ENCODE results near the gene TRIM24.

Gene TRIM24

GRCh38 chr7:138538997-138539644, 79.1 kb downstream of the TRIM24 start:
- no peak for DNase-seq (ENCODE audit: low read depth)

- no peak for DNase-seq (ENCODE audit: low read depth)
These were observed 82.1 kb downstream of the TRIM24 start for GRCh38 chr7:138542183-138542582.

GRCh38 chr7:138543739-138544138, 83.7 kb downstream of the TRIM24 start:
- DNase-seq (ENCODE audit: low read depth), result no peak

DNA sequence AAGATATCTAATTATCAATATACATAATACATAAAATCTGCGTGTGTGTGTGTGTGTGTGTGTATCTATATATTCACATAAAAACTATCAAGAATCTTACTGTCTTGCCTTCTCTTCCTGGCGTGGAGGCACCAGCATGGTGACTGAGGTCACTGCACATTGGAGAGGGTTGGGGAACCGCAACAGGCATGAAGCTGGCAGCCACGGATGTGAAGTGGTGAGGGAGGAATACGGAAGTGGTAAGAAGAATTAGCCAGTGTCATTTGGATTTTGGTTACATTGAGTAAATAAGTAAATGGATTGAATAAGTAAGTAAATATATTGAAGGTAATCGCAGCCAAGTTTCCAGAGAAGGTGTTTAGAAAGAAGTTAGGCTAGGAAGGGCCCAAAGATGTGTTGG, 85.1 kb downstream of the TRIM24 start:
- no peak for DNase-seq (ENCODE audit: low read depth)

DNA sequence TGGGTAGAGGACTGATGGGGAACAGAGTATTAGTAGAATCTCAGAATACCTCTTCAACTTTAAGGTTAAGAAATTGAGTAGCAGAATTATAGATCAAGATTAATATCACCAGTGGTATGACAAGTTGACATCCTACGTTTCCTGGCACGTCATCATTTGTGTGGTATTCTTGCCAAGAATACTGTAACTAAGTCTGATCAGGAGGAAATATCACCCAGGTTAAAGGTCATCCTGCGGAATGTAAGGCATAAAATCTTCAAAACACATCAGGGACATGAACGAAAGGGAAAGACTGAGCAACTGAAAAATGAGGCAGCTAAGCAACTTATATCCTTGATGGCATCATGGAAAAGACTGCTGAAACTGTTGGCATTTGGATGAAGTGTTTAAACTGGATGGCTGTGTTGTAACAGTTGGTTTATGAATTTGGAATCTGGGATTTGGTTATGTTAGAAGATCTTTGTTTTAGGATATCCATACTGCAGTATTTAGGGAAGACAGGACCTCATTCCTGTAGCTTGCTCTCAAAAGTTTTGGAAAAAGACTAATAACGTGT, 86.1 kb downstream of the TRIM24 start:
- DNase-seq (ENCODE audit: low read depth), result no peak

GRCh38 chr7:138546829-138547228, 86.8 kb downstream of the TRIM24 start:
- no peak for DNase-seq (ENCODE audit: low read depth)

DNA sequence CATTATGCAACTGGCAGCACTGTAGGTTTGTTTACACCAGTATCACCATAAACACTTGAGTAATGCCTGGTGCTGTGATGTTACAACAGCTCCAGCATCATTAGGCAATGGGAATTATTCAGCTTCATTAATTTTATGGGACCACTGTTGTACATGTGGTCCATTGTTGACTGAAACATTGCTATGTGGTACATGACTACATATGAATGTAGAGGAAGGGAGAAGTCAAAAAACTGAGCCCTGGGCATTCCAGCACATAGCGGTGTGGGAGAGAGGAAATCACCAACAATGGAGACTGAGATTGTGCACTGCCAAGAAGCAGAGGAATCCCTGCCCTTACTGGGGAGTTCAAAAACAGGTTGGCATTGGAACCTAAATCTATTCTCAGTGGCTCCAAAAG, 89.0 kb downstream of the TRIM24 start:
- no peak for DNase-seq (ENCODE audit: low read depth)

GRCh38 chr7:138550337-138550736, 90.3 kb downstream of the TRIM24 start:
- DNase-seq (ENCODE audit: low read depth), result no peak

DNA sequence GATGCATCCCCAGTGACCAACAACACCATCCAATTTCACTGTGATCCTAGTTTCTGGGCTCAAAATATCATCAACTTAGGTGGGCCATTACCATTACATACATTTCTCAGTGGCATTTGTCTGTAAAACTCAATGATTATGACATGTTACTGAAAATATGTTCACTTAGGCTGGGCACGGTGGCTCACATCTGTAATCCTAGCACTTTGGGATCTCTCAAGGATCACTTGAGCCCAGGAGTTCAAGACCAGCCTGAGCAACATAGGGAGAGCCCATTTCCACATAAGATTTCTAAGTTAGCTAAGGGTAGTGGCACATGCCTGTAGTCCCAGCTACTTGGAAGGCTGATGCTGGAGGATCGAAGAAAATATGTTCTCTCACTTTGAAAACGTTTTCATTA, 91.0 kb downstream of the TRIM24 start:
- no peak for DNase-seq (ENCODE audit: low read depth)

DNA sequence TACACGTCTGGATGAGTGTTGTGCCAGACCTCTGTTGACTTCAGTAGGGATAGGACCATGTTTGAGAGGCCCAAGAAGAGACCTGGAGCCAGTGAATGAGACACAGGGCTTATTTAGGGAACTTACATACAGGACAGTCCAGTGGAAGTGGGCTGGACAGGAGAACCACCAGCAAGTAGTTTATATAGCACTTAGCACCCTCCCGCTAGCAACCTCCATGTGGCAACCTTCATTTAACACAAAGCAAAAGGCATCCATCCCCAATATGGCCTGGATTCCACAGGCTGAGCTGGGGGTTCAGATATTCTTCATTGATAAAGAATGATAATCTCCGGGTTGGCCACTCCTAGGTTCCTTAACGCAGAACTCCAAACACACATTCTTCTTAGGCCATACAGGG, 93.7 kb downstream of the TRIM24 start:
- no peak for DNase-seq (ENCODE audit: low read depth)

GRCh38 chr7:138554674-138555073, 94.6 kb downstream of the TRIM24 start:
- DNase-seq (ENCODE audit: low read depth), result no peak

- no peak for DNase-seq (ENCODE audit: low read depth)
These were observed 95.6 kb downstream of the TRIM24 start for GRCh38 chr7:138555684-138556083.

GRCh38 chr7:138556771-138557484, 96.9 kb downstream of the TRIM24 start:
- DNase-seq (ENCODE audit: low read depth), result no peak

DNA sequence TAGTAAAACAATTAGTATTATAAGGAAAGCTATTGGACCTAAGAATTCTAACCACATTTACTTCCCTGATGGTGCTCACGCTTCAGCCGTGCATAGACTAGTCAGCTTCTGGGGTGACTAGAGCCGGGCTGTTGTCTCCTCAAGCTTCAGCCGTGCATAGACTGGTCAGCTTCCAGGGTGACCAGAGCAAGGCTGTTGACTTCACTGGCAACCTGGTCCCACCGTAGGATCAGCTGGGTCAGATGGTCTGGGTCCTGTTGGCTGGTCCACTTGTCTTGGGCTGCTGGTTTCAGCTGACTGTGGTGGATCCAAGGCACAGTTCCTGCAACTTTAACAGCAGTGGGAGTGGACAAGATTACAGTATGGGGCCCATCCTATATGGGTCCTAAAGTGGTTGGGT, 99.4 kb downstream of the TRIM24 start:
- no peak for DNase-seq (ENCODE audit: low read depth)

- no peak for DNase-seq (ENCODE audit: low read depth)
These were observed 103.7 kb downstream of the TRIM24 start for GRCh38 chr7:138563808-138564207.

DNA sequence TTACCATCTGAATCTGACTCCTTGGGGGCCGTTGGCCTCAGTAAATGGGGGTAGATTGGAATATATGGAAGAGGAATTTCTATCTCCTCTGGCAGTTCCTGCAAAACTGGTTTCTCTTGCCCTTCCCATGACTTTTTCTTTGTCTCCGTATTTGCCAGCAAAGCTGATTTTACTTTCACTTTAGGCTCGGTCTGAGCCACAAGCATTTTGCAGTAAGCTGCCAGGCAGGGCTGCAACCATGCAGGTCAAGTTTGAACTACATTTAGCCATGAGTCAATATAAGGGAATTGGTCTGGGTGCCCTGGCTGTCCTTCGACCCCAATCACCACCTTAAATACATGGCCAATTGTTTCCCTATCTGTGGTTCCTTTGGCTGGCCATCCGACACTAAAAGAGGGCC, 104.3 kb downstream of the TRIM24 start:
- DNase-seq (ENCODE audit: low read depth), result no peak

- no peak for DNase-seq (ENCODE audit: low read depth)
These were observed 105.0 kb downstream of the TRIM24 start for GRCh38 chr7:138565071-138565450.

DNA sequence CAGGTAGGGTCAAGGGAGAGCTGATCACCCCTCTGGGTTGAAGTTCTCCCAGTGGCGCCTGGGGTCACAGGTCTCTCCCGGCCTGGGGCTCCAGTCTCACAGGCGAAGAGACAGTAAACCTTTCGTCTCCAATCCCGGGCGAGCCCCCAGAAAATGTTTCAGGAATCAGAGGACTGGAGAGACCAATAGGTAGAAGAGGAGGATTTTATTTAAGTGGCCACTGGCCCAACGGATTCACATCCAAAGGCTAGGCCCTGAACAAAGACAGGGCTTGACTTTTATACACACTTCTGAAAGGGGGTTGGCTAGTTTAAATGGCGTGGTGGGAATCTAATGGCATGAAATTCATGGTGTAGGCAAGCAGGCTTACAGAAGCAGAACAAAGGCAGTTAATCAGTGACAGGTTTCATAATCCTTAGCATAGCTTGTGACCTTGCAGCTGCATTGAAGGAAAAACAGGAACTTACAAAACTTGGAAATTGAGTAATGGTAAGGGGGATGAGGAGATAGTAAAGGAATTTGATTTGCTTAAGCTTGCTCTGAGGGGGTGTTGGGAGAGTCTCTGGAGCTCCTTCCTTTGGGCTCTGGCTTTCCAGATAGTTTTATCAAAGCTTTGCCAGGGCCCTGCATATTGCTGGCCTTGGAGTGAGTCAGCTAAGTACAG, 105.5 kb downstream of the TRIM24 start:
- no peak for DNase-seq (ENCODE audit: low read depth)

- DNase-seq (ENCODE audit: low read depth), result no peak
These were observed 108.6 kb downstream of the TRIM24 start for GRCh38 chr7:138568655-138569054.

- DNase-seq (ENCODE audit: low read depth), result no peak
These were observed 109.4 kb downstream of the TRIM24 start for GRCh38 chr7:138569418-138569817.

- no peak for DNase-seq (ENCODE audit: low read depth)
These were observed 110.7 kb downstream of the TRIM24 start for GRCh38 chr7:138570715-138571114.

- no peak for DNase-seq (ENCODE audit: low read depth)
These were observed 113.7 kb downstream of the TRIM24 start for GRCh38 chr7:138573741-138574140.

GRCh38 chr7:138575897-138576428, 115.9 kb downstream of the TRIM24 start:
- DNase-seq (ENCODE audit: low read depth), result no peak

Measured in ELR (cell line).